C4-2B (cell line): ENCODE measurements around the gene ACER2.

ENCODE experiments used
- H3K27ac ChIP-seq: fragments of 450-650 bp; 2 replicates; pipeline ENCODE4 v1.5.1; 2017
- ZFX ChIP-seq: fragments of 450-650 bp; IDR thresholded peaks from 2 replicates; pipeline ENCODE4 v1.6.1; 2017
- TF ChIP-seq, protein P1 (sequence below): fragments of 450-650 bp; conservative IDR thresholded peaks from 2 replicates; pipeline ENCODE4 v1.5.1; 2017; ENCODE audit warnings: mild to moderate bottlenecking

ACER2 gene

DNA sequence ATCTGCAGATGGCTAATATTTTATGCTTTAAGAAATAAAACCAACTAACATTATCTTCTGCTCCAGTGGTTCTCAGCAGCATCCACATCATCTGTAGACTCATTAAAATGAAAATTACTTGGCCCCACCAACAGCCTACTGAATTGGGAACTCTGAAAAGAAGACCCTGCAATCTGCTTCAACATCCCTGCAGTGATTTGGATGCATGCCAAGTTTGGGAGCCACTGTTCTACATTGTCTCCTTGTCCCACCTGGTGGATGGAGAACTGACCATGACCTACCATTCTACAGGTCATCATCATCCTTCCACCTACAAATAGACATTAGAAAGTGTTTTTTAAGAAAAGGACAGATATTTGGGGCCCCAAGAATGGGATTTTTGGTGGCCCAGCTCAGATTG is 71.1 kb downstream of the ACER2 start:
- TF ChIP-seq ZFX = no peak
- TF ChIP-seq, protein P1, sequence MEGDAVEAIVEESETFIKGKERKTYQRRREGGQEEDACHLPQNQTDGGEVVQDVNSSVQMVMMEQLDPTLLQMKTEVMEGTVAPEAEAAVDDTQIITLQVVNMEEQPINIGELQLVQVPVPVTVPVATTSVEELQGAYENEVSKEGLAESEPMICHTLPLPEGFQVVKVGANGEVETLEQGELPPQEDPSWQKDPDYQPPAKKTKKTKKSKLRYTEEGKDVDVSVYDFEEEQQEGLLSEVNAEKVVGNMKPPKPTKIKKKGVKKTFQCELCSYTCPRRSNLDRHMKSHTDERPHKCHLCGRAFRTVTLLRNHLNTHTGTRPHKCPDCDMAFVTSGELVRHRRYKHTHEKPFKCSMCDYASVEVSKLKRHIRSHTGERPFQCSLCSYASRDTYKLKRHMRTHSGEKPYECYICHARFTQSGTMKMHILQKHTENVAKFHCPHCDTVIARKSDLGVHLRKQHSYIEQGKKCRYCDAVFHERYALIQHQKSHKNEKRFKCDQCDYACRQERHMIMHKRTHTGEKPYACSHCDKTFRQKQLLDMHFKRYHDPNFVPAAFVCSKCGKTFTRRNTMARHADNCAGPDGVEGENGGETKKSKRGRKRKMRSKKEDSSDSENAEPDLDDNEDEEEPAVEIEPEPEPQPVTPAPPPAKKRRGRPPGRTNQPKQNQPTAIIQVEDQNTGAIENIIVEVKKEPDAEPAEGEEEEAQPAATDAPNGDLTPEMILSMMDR = no peak
- H3K27ac ChIP-seq = no peak overlapping the region

DNA sequence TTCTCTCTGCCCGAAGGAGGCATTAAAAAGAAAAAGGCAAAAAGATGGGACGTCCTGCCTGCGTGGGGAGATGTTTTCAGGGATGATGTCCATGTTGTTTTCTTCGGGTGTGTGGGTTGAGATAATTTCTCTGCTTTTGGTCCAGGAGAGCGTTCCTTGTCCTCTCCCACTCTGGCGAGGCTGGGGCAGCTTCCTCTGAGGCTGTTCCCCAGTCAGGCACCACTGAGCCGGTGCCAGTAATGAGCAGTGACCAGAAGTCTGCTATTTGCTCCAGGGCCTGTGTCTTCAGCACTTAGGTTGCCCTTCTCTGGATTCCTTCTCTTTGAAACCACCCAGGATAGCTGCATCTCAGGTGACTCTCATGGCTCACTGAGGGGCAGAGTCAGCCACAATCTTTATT is 71.5 kb downstream of the ACER2 start:
- TF ChIP-seq, protein P1 = no peak
- TF ChIP-seq ZFX = no peak
- no peak overlapping the region for H3K27ac ChIP-seq

GRCh38 chr9:19481121-19481870 is 72.5 kb downstream of the ACER2 start:
- H3K27ac ChIP-seq = no peak overlapping the region
- TF ChIP-seq, protein P1 = no peak
- no peak for TF ChIP-seq ZFX

- TF ChIP-seq, protein P1 = no peak
- TF ChIP-seq ZFX = no peak
- no peak overlapping the region for H3K27ac ChIP-seq
Measured at GRCh38 chr9:19481971-19482404, 73.2 kb downstream of the ACER2 start.

DNA sequence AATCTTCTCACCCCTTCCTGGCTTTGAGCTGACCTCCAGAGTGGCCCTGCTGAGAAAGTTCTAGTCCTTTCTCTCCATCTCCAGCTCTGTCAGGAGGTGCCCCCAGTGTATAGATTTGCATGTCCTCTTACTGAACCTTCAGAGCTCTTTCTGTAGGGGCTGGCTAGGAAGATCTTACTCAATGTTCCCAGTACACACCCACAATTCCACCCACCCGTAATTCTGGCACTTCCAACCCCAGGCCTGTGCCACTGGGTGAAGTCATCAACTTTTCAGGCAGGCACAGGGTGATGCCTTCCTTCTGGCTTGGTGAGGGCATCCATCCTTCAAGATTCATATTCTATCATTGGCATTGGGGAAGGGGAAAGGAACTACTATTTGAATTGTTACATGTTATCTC is 75.9 kb downstream of the ACER2 start:
- TF ChIP-seq, protein P1 = no peak
- TF ChIP-seq ZFX = no peak
- no peak overlapping the region for H3K27ac ChIP-seq

- TF ChIP-seq, protein P1 = no peak
- no peak for TF ChIP-seq ZFX
- H3K27ac ChIP-seq = no peak overlapping the region
Measured at GRCh38 chr9:19485193-19485592, 76.4 kb downstream of the ACER2 start.

- TF ChIP-seq, protein P1 = no peak
- no peak for TF ChIP-seq ZFX
- no peak overlapping the region for H3K27ac ChIP-seq
Measured at GRCh38 chr9:19486803-19487202, 78.0 kb downstream of the ACER2 start.
